ENCODE results near the gene SV2A.
"Not testable (repeated sequence)": the region's sequence is repeated elsewhere in the genome, so short reads cannot be mapped to it uniquely, and the experiment has no call there.

SV2A gene

DNA sequence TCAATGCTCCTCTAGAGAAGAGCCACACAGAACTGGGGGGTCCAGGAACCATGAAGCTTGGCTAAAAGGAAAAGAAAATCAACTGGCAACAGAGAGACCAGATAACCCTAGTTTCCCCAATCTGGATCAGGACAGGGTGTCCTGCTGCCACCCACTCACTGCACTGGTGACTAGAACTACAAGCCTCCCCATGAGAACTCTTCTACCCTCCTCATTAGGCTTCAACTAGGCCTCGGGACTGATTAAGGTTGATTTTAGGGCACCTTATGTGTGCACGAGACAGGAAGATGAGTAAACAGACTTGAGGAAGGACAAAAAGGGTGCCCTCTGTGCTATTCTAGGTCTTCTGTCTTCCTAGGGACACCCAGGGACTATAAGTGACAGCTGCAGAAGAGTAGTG is 12.2 kb upstream of the SV2A start:
- DNase-seq (ENCODE audit: low spot score): no peak

DNA sequence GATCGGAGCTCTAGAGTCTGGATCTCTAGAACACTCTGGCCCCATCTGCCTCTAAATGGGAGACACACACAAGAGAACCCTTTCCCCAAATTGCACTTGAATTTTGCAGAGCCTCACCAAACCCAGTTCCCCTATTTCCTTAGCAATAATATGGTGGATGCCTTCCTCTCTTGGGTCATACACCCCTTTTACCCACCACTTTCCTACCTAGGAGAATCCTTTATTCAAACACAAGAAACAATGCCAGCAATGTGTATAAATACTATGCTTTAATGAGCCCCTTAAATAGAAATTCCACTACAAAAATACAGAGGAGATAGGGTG is 10.7 kb upstream of the SV2A start:
- no peak for DNase-seq (ENCODE audit: low spot score)

DNA sequence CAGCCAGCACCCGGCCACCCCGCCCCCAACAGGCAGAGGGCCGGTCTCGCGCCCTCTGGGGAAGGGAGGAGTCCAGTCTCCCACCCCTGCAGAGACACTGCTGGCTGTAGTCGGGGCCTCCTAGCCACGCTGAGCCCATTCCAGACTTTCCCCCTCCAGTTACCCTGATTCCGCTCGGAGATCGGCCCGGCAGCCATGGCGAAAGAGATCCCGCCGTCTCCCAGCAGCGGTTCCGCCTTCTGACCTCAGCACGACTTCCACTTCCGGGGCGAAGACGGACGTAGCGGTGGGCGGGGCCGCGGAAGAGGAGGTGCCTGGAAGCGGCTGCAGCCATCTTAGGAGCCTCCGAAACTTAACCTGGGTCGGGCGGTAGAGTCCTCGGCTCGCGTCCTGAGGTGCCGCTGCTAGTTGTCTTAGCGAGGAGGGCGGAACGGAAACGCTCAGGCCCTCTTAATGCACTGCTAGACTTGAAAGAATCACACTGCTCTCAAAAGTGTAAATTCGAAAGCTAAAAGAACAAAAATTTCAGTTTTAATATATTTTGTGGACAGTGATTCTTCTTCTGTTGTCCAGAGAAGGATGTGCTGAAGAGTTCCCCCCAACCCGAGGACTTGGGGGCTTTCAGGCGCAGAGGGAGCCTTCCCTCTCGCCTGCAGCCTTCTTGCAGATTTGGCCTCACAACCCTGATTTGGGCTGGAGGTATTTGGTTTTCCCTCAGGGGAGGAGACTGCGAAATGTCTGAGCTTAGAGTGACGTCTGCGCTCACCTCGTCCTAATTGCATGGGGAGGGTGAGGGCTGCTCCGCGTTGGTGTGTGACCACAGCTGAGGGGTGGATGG is 10.1 kb upstream of the SV2A start, which contains the start of gene SF3B4:
TSS of gene SF3B4 (minus strand) at position 241 of the 838 bp plus-strand sequence. CDS start at position 197, 44 bp downstream.
- peak; percentile 96 for DNase-seq (ENCODE audit: low spot score)

DNA sequence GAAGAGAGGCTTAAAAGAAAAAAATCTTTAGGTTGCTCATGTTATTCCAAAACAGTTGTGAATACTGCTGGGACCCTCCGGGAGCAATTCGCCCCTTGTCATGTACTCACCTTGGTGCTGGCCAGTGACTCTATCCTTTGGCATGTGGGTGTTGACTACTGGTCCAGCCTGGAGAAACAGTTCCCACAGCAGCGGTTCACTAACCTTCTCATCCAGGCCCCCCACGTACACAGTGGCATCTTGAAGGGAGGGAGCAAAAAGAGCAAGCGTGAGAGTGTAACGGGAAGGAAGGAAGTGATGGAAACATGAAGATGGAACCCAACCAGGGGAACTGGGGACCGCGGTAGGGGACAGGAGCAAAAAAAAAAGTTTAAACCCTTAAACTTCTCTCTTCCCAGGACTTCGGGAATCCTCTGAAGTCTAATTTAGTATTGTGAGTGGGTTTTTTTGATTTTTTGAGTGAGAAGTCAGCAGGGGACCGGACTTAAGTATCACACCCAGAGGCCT is 9.5 kb upstream of the SV2A start:
- no peak for DNase-seq (ENCODE audit: low spot score)

DNA sequence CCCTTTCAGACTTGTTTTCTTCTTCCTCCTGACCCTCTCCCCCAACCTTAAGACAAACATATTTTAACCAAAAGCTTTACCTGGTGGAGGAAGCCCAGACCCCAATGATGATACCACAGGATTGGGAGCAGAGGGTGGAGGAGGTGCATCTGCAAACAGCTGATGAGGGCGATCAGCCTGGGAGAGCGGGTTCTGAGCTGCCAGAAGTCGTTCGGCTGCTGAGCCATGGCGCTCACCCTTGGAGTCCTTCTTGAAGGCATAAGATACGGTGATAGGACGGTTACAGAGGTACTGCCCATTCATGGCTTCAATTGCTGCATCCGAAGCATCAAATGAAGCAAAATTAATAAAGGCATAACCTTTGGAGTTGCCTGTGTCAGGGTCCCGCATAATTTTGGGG is 8.7 kb upstream of the SV2A start:
- no peak for DNase-seq (ENCODE audit: low spot score)

DNA sequence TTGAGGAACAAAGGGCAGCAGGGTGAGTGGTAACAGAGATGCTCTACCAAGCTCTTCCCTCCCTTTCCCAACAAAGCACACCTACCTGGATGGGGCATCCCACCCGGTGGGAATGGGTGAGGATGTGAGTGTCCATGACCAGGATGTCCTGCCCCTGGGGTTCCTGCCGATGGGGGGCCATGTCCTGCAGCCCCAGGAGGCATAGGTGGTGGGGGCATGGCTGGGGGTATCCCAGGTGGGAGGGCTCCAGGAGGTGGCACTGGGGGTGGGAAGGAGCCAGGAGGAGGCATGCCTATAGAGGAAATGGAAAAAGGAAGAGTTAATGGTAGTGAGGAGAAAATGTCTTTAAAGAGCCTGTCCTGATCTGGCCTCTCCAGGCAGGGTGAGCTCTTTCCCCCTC is 8.1 kb upstream of the SV2A start:
- DNase-seq (ENCODE audit: low spot score): no peak

DNA sequence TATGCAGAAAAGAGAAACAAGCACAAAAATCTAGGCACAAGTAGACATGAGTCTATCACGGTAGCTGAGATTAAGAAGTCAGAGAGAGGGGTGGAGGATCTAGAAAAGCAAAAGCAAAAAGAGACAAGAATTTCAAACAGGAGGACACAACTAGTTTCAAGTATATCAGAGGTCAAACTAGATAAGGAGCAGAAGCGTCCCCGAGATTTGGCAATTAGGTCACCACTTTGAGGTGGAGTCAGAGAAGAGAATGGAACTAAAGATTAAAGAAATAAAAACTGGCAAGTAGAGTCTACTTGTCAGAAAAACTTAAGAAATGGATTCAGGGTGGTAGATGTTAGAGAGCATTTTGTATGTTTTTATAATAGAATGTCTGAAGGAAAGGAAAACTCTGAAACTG is 7.7 kb upstream of the SV2A start:
- no peak for DNase-seq (ENCODE audit: low spot score)

DNA sequence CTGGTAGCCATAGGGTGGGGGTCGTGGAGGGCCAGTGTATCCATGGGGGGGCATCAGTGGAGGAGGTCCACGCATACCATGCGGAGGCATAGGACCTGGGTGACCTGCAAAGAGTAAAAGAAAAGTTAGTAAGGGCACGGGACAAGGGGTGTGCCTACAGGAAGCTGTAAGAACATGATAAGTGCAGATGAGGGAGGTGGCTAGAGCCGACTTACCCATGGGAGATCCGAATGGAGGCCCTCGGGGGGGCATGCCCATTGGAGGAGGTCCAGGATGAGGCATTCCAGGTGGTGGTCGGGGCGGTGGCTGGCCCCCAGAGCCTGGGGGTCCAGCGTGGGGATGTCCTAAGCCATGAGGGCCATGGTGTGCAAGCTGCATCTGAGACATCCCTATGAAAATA is 6.0 kb upstream of the SV2A start:
- DNase-seq (ENCODE audit: low spot score): no peak

DNA sequence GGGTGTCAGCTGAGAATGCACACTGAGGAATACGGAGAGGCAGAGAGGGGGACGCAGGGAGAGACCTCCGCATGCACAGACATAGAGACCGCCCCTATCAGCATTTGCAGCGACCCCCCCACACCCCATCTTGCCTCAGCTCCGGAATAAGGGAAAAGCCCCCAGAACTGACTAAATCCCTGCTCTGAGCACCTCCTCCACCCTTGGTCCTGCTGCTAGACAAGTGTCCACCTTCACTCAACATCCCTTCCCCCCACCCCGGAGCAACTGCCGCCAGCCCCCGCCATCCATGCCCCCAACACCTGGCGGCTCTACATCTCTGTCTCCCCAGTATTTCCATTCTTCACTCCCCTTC is 769 bp downstream of the SV2A start:
- no peak for DNase-seq (ENCODE audit: low spot score)

DNA sequence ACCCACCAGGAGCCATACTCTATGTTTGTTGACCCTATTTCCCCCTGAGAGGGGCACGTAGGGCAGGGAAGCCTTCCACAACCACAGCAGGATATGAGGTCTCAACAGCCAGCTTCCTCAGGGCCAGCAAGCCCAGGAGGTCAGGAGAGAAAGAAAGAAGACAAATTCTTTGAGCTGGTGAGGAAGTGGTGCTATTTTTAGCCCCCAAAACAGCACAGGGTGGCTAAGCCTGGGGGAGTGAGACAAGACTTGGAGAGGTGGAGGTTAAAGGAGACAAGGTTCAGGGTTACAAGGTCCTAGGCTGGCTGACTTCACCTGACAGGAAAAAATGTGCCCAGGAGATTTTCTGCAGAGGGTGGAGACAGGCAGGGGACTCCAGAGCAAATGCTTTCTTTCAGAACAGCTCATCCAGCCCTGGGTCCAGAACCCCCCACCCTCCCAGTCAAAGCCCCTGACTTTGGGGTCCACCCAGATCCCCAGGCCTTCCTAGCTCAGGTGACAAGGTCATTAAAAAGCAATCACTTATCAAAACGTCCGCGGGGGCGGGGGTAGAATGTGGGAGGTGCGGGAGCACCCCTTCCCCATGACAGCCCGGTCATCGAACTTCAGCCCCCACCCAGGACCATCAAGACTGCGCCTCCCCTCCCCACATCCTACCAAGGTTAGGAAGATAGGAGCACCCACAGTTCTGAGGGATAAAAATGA is 1.3 kb downstream of the SV2A start:
- no peak for DNase-seq (ENCODE audit: low spot score)

DNA sequence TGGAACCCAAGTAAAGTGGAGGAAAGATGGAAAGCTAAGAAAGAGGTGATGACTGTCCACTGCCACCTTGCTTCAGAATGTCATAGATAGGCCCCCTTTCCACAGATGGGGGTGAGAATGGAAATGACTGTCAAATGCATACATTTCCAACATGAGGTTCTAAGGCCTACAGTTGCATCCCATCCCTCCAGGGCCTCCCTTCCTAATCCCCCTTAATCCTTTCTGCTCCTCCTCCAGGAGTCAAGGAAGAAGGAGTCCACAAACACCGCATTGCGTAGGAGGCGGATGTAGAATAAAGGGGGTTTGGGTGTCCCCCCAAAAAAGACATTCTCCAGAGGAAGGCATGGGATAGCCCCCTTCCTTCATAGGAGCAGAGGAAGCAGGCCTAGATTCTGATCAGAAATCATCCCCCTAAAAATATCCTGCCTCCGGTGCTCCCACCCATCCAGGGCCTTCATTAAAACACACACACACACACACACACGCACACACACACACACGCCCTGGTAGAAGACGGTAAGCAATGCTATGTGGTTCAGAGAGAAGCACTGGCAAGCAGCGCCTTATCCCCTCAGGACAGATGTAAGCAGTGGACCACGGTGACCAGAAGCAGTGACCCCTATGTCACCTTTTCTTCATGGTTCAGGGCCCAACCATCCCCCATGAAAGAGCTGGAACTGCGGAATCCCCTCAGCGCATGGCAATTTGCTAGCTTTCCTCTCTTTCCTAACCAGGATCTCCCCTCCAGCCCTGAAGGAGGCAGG is 2.0 kb downstream of the SV2A start:
- DNase-seq (ENCODE audit: low spot score): no peak

DNA sequence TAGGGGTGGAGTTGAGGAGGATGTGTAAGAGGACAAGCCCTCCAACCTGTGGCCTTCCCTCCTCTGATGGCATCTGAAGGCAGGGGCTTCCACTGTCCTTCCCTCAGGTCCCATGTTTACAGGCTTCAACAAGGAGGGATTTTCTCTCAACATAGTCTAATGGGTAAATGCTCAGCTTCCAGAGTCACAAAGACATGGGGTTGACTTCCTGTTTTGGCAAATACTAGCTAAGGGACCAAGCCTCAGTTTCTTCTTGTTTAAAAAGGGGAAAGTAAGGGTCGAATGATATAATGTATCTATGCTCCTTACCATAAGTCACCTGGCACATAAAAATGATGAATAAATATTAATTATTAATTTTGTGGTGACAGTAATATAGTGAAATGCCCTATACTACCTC is 3.1 kb downstream of the SV2A start:
- no peak for DNase-seq (ENCODE audit: low spot score)

DNA sequence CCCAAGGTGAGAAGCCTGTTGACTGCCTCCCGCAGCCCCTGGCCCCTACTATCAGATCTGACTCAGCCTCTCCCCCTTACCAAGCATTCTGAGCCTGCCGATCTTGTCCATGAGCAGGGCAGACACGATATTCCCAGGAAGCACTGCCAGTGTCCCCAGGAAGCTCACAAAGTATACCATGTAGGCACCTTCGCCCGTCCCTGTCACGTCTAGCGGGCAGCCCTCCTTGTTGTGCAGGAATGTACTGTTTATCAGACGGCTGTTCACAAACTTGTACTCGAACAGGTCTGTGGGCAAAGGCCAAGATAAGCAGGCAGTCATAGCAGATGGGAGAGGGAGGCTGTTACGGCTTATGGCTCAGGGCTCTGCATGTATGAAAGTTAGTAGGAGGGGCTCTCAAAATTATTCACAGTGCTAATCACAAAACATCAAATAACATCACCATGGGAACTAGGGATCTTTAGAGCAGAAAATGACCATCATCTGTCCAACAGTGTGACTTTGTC is 11.0 kb downstream of the SV2A start:
- no peak for DNase-seq (ENCODE audit: low spot score)

DNA sequence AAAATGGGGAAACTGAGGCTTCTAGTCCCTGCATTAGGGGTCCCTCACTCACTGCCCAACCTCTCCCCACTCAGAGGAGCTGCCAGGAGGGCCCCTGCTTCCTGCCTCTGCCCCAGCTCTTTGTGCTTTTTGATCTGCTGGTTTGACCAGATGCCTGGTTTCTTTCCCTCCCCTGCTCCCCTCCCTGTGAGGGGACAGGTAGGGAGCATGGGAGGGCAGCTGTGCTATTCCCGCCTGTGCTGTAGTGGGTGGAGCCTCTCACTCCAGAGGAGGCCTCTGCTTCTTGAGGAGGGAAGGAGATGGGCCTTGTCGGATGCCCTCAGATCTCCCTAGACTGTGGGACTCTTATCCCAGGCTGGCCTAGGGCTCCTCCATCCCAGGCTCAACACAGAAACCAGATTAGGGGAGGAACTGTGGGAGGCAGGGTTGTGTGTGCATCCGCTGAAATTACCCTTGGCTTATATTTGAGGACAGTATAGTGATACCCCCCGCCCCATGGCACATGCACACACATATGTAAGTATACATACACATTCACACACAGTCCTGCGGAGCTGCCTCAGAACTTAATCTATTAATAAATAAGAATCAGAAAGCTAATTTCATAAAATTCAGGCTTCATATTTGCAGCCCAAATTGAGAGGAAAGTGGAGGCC is 13.7 kb downstream of the SV2A start:
- no peak for DNase-seq (ENCODE audit: low spot score)

DNA sequence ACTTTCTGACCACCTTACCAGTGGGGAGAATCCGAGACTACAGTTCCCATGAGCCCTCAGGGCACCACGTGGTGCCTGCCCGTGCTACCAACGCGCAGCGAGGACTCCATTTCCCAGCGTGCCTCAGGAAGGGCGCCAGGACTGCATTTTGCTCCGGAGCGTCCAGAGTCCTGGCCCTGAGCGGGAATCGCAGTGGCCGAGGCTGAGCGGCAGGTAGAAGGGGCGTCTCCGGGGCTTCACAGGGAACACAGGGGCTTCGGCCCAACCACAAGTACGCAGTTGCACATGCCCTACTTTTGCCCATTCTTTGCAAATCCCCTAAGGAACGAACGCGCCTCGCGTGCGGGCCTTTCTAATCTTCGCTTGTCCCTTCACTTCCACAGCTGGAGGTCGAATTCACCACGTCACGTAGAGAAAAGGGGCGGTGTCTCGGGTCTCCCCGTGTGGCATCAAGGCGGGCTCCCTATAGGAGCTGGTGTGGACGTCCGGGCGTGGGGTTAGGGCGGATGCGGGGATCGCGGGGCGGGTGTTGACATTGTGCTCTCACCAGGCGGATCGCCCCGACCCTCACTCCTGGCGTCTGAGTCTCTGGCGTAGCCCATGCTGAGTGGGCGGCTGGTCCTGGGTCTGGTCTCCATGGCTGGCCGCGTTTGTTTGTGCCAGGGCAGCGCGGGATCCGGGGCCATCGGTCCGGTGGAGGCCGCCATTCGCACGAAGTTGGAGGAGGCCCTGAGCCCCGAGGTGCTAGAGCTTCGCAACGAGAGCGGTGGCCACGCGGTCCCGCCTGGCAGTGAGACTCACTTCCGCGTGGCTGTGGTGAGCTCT is 18.0 kb downstream of the SV2A start, which contains the start of gene BOLA1:
TSS of gene BOLA1 (plus strand) at position 109 of the 825 bp plus-strand sequence. CDS start at position 601, 492 bp downstream.
- peak; percentile 90 for DNase-seq (ENCODE audit: low spot score)

DNA sequence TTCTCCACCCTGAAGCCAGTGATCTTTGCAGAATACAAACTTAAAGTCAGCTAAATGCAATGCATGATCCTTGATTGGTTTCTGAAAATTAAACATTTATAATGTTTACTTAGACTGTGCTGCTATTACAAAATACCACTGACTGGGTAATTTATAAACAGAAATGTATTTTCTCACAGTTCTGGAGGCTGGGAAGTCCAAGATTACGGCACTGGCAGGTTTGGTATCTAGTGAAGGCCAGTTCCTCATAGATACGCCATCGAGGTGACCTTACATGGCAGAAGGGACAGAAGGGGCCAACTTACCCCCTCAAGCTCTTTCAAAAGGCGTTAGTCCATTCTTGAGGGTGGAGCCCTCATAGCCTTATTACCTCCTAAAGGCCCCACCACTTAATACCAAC is 21.1 kb downstream of the SV2A start:
- no peak for DNase-seq (ENCODE audit: low spot score)

DNA sequence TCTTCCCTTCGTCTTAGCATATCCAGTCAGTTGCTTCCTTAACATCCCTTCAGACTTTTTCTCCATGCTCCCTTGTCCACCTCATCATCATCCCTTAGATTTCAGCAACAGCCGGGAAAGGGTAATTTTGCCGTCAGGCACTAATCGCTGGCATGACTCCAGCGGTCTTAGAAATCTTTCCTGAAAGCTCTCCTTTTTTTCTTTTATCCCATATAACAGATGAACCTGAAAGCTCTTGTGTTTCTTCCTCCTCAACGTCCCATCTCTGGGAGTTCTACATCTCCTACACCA is 28.7 kb downstream of the SV2A start:
- DNase-seq (ENCODE audit: low spot score): peak; percentile 39

DNA sequence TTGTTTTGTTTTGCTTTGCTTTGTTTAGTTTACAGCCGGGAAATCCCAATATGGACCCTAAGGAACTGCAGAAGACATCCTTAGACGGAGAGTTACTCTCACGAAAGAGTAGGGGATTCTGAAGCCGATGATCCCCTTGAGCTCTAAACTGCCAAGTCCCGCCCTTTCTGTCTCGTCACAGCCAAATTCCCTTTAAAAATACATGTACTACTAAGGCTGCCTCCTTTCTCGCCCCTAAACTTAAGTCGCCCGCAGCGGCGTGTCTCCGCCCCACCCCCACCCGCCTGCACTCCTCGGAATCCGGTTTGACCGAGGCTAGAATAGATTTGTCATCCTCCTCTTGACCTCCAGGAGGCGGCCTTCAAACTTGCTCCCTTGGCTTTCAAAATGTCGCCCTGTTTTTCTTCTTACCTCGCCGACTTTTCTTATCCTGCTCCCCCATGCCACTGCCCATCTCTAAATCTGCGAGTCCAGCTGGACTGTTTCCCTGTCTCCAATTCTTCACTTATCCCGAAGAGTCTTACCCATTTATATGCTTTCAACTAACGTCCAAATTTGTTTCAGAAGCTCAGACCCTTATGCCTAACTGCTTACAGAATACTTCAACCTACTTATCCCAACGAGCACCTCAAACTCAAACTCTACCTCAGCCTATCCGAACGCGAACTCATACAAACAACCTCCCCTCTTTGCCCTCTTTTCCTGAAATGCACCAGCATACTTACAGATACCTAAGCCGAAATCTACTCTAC is 29.2 kb downstream of the SV2A start:
- DNase-seq (ENCODE audit: low spot score): peak; percentile 88

DNA sequence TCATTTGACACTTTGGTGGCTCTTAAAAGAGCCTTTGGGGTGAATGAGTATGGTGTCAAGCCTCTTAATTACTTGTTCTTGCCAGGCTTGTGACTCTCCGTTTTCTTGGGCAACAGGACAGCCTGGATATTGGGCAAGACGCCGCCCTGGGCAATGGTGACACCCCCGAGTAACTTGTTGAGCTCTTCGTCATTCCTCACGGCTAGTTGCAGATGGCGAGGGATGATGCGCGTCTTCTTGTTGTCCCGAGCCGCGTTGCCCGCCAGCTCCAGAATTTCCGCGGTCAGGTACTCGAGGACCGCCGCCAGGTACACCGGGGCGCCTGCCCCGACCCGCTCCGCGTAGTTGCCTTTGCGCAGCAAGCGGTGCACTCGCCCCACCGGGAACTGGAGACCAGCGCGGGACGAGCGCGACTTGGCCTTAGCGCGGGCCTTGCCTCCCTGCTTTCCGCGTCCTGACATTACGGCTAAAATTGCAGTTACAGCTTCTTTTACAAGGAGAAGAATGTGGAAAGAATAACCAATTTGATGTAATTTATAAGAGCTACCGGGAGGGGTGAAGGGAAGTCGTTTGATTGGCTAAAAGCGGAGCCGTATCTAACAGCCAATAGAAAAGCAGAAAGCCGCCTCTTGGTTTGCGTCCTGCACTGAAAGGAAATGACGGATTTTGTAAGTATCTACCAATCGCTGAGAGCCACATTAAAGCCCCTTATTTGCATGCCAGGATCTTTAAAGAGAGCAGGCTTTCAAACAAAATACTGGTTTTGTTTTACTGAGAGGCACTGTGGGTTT is 30.0 kb downstream of the SV2A start:
- DNase-seq (ENCODE audit: low spot score): peak; percentile 97

DNA sequence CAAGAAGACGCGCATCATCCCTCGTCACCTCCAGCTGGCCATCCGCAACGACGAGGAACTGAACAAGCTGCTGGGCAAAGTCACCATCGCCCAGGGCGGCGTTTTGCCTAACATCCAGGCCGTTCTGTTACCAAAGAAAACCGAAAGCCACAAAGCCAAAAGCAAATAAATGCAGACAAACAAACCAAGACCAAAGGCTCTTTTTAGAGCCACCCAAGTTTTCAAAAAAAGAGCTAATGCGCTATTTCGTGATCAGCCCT is 30.5 kb downstream of the SV2A start:
- not testable (repeated sequence) for DNase-seq (ENCODE audit: low spot score)

All from LoVo (cell line).